Trophoblast cell (in vitro differentiated cells and primary cell): Measurements from ENCODE around the gene PHACTR1.

Experiments used
- DNase-seq, 2 donors: peaks; one replicate each; pipeline ENCODE4 v3.0.0-alpha.2; 2016
- H2AFZ ChIP-seq: 2 replicates; pipeline ENCODE4 v1.6.1; 2013; ENCODE audit warnings: low read length, moderate library complexity, mild to moderate bottlenecking; ENCODE audit not compliant: insufficient read depth, poor library complexity
- H2AK5ac ChIP-seq: 2 replicates; pipeline ENCODE4 v1.6.1; 2013; ENCODE audit warnings: mild to moderate bottlenecking, low read length
- H2BK120ac ChIP-seq: 2 replicates; pipeline ENCODE4 v1.6.1; 2013; ENCODE audit warnings: low read length, mild to moderate bottlenecking, moderate library complexity; ENCODE audit not compliant: insufficient read depth, poor library complexity
- H2BK12ac ChIP-seq: 2 replicates; pipeline ENCODE4 v1.6.1; 2013; ENCODE audit warnings: mild to moderate bottlenecking, low read length, moderate library complexity
- H2BK5ac ChIP-seq: 2 replicates; pipeline ENCODE4 v1.6.1; 2013; ENCODE audit warnings: low read length, low read depth, moderate library complexity, mild to moderate bottlenecking; ENCODE audit not compliant: poor library complexity
- H3K14ac ChIP-seq: 2 replicates; pipeline ENCODE4 v1.6.1; 2013; ENCODE audit warnings: mild to moderate bottlenecking, low read length
- H3K18ac ChIP-seq: 2 replicates; pipeline ENCODE4 v1.6.1; 2013; ENCODE audit warnings: mild to moderate bottlenecking, low read length
- H3K23ac ChIP-seq: 2 replicates; pipeline ENCODE4 v1.6.1; 2013; ENCODE audit warnings: low read length
- H3K27ac ChIP-seq: 2 replicates; pipeline ENCODE4 v1.5.1; 2013; ENCODE audit warnings: low read depth, mild to moderate bottlenecking, inconsistent platforms, low read length, moderate library complexity
- H3K27me3 ChIP-seq: 2 replicates; pipeline ENCODE4 v1.6.1; 2013; ENCODE audit warnings: inconsistent platforms, mild to moderate bottlenecking, low read length, moderate library complexity; ENCODE audit not compliant: insufficient read depth
- H3K36me3 ChIP-seq, 2 experiments: 1 replicate in 1 of 2; 2 replicates in 1 of 2; pipeline ENCODE4 v1.6.1; 2013; ENCODE audit warnings: low read length in 2 of 2, mild to moderate bottlenecking in 2 of 2, moderate library complexity in 1 of 2; ENCODE audit not compliant: insufficient read depth in 2 of 2, control insufficient read depth in 1 of 2
- H3K4ac ChIP-seq: 2 replicates; pipeline ENCODE4 v1.6.1; 2013; ENCODE audit warnings: low read depth, mild to moderate bottlenecking, low read length, moderate library complexity
- H3K4me1 ChIP-seq, 2 experiments: 1 replicate in 1 of 2; 2 replicates in 1 of 2; pipeline ENCODE4 v1.6.1; 2013; ENCODE audit warnings: low read length in 2 of 2, mild to moderate bottlenecking in 2 of 2, moderate library complexity in 1 of 2; ENCODE audit not compliant: insufficient read depth in 2 of 2, control insufficient read depth in 1 of 2
- H3K4me2 ChIP-seq: 2 replicates; pipeline ENCODE4 v1.6.1; 2013; ENCODE audit warnings: inconsistent platforms, mild to moderate bottlenecking, low read length, moderate library complexity
- H3K4me3 ChIP-seq: 2 replicates; pipeline ENCODE4 v1.5.1; 2013; ENCODE audit warnings: mild to moderate bottlenecking, low read depth, low read length, inconsistent platforms
- H3K79me1 ChIP-seq: one replicate; pipeline ENCODE4 v1.6.1; 2013; ENCODE audit warnings: low read length
- H3K79me2 ChIP-seq: 2 replicates; pipeline ENCODE4 v1.6.1; 2013; ENCODE audit warnings: low read length, mild to moderate bottlenecking; ENCODE audit not compliant: control insufficient read depth, insufficient read depth, poor library complexity
- H3K9ac ChIP-seq: 2 replicates; pipeline ENCODE4 v1.6.1; 2013; ENCODE audit warnings: mild to moderate bottlenecking, low read length
- H3K9me3 ChIP-seq: 2 replicates; pipeline ENCODE4 v1.6.1; 2013; ENCODE audit warnings: low read depth, mild to moderate bottlenecking, control low read depth, inconsistent platforms, low read length; ENCODE audit not compliant: insufficient read depth
- H4K12ac ChIP-seq: 2 replicates; pipeline ENCODE4 v1.6.1; 2013; ENCODE audit warnings: low read depth, mild to moderate bottlenecking, low read length, moderate library complexity
- H4K8ac ChIP-seq: 2 replicates; pipeline ENCODE4 v1.6.1; 2013; ENCODE audit warnings: low read depth, mild to moderate bottlenecking, low read length, moderate library complexity
- H4K91ac ChIP-seq: one replicate; pipeline ENCODE4 v1.6.1; 2013; ENCODE audit warnings: low read depth, mild to moderate bottlenecking, low read length, moderate library complexity
- WGBS: extraction: QIAGEN DNeasy Blood & Tissue Kit; methylation state at CpG from one replicate; pipeline ENCODE4 v1.1.7; 2013; ENCODE audit warnings: missing lambda C conversion rate; ENCODE audit not compliant: insufficient read length, insufficient coverage; ENCODE audit errors: extremely low coverage; 5-methylcytosine and 5-hydroxymethylcytosine counted together

Gene PHACTR1

DNA sequence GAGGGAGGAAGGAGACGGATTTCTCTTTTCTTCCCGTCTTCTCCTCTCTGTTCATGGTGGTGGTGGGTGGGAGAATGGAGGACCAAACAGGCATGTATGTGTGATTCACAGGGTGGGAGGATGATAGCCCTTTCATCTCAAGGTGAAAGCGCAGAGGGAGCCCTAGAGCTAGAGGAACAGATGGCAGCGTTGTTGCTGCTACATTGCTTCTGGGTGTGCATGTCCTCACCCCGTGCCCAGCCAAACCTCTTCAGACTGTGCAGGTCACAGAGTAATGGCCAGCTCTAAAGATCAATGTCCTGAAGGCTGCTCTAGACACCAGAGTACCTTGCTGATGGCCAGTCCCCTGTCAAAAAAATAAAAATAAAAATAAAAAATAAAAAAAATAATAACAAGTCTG, 310.0 kb downstream of the PHACTR1 start:
- no peak for DNase-seq
- Histone ChIP-seq H4K91ac (no peak overlapping the region), H2AK5ac (no peak overlapping the region), H3K27me3 (no peaks in the 10 kb centered on the region), H3K4ac (no peak overlapping the region), H2BK5ac (no peak overlapping the region), H3K4me2 (no peak overlapping the region), H3K4me3 (no peak overlapping the region), H3K36me3 (no peaks in the 10 kb centered on the region), H3K79me2 (no peaks in the 10 kb centered on the region), H3K14ac (no peak overlapping the region), H3K23ac (no peak overlapping the region), H3K18ac (no peak overlapping the region), H4K12ac (no peak overlapping the region), H2BK12ac (no peak overlapping the region), H3K79me1 (no peaks in the 10 kb centered on the region), H2AFZ (no peak overlapping the region), H3K4me1 (no peaks in the 10 kb centered on the region), H2BK120ac (no peak overlapping the region), H3K9me3 (no peaks in the 10 kb centered on the region), H4K8ac (no peak overlapping the region), H3K9ac (no peak overlapping the region), H3K27ac (no peak overlapping the region)
- no CpG with 5 or more reads among the region's 5 CpGs for WGBS

DNA sequence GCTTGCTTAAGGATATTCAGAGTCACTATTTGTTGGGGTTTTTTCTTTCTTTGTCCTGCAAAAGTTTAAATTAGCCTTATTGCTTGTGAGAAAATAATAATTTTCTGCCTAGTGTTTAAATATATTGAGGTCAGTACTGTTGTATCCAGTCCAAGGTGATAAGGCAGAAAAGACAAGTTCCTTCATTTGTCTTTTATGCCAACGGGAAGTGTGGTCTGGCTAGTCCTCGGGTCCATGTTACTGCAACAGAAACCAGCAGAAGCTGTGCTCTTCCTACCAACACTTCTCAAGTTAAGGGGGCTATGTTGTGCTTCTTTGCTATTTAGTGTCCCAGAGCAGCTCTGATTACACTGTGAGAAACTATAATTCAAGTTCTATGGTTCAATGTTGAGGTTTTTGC, 310.6 kb downstream of the PHACTR1 start:
- H3K23ac ChIP-seq, result no peak overlapping the region
- no peak overlapping the region for H2AK5ac ChIP-seq
- H3K4me2 ChIP-seq, result no peak overlapping the region
- H4K91ac ChIP-seq, result no peak overlapping the region
- no peak overlapping the region for H3K18ac ChIP-seq
- WGBS, result no CpG with 5 or more reads among the region's 2 CpGs
- no peak overlapping the region for H3K4ac ChIP-seq
- no peak overlapping the region for H2BK5ac ChIP-seq
- H2AFZ ChIP-seq, result no peak overlapping the region
- DNase-seq, result no peak
- no peak overlapping the region for H4K12ac ChIP-seq
- no peak overlapping the region for H3K27ac ChIP-seq
- H3K14ac ChIP-seq, result no peak overlapping the region
- no peak overlapping the region for H2BK120ac ChIP-seq
- no peak overlapping the region for H4K8ac ChIP-seq
- no peaks in the 10 kb centered on the region for H3K4me1 ChIP-seq
- H3K9ac ChIP-seq, result no peak overlapping the region
- H3K4me3 ChIP-seq, result no peak overlapping the region
- no peaks in the 10 kb centered on the region for H3K79me1 ChIP-seq
- no peaks in the 10 kb centered on the region for H3K27me3 ChIP-seq
- H2BK12ac ChIP-seq, result no peak overlapping the region
- H3K9me3 ChIP-seq, result no peaks in the 10 kb centered on the region
- H3K79me2 ChIP-seq, result no peaks in the 10 kb centered on the region
- H3K36me3 ChIP-seq, result no peaks in the 10 kb centered on the region

DNA sequence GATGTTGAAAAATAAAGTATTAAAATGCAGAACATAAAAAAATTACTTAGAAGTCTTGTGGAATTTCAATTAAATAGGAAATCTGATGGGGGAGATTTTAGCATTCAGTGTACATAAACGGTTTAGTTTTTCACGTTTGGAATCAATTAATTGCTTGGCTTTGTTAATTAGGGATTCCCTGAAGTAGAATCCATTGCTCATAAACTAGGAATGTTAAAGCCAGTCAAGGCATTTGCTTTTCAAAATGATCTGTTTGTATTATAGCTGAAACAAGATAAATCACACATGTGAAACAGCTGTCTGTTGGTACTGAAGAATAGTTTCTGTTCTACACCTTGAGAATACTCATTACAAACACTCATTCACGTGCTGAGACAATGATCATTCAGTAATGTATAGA, 313.8 kb downstream of the PHACTR1 start:
- no peaks in the 10 kb centered on the region for H3K4me1 ChIP-seq
- H4K8ac ChIP-seq, result no peak overlapping the region
- WGBS, result no CpG with 5 or more reads among the region's 3 CpGs
- no peaks in the 10 kb centered on the region for H3K9me3 ChIP-seq
- H3K27ac ChIP-seq, result no peak overlapping the region
- H3K4me3 ChIP-seq, result no peak overlapping the region
- no peak overlapping the region for H3K9ac ChIP-seq
- H3K27me3 ChIP-seq, result no peaks in the 10 kb centered on the region
- H3K36me3 ChIP-seq, result no peaks in the 10 kb centered on the region
- no peak for DNase-seq
- no peak overlapping the region for H3K4me2 ChIP-seq
- no peaks in the 10 kb centered on the region for H3K79me2 ChIP-seq
- no peak overlapping the region for H2AFZ ChIP-seq
- H4K12ac ChIP-seq, result no peak overlapping the region
- no peak overlapping the region for H2AK5ac ChIP-seq
- H3K23ac ChIP-seq, result no peak overlapping the region
- H3K4ac ChIP-seq, result no peak overlapping the region
- H2BK120ac ChIP-seq, result no peak overlapping the region
- no peak overlapping the region for H3K18ac ChIP-seq
- H3K79me1 ChIP-seq, result no peaks in the 10 kb centered on the region
- H3K14ac ChIP-seq, result no peak overlapping the region
- H4K91ac ChIP-seq, result no peak overlapping the region
- no peak overlapping the region for H2BK5ac ChIP-seq
- H2BK12ac ChIP-seq, result no peak overlapping the region

DNA sequence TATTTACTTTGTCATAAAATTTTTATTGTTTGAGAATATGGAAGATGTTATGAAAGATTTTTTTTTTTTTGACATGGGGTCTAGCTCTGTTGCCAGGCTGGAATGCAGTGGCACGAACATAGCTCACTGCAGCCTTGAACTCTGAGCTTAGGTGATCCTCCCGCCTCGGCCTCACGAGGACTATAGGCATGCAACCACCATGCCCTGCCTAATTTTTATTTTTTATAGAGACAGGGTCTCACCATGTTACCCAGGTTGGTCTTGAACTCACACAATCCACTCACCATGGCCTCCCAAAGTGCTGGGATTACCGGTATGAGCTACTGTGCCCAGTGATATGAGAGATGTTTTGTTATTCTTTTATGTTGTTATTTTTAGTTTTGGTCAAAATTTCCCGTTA, 316.0 kb downstream of the PHACTR1 start:
- H3K4me3 ChIP-seq, result no peak overlapping the region
- no peak overlapping the region for H4K12ac ChIP-seq
- H3K9me3 ChIP-seq, result no peaks in the 10 kb centered on the region
- no peak overlapping the region for H3K4me2 ChIP-seq
- H3K9ac ChIP-seq, result no peak overlapping the region
- H2BK5ac ChIP-seq, result no peak overlapping the region
- H2BK120ac ChIP-seq, result no peak overlapping the region
- H4K91ac ChIP-seq, result no peak overlapping the region
- no peak for DNase-seq
- H3K79me2 ChIP-seq, result no peaks in the 10 kb centered on the region
- no CpG with 5 or more reads among the region's 6 CpGs for WGBS
- H4K8ac ChIP-seq, result no peak overlapping the region
- H2AK5ac ChIP-seq, result no peak overlapping the region
- no peaks in the 10 kb centered on the region for H3K27me3 ChIP-seq
- no peak overlapping the region for H3K18ac ChIP-seq
- no peaks in the 10 kb centered on the region for H3K36me3 ChIP-seq
- no peak overlapping the region for H3K4ac ChIP-seq
- H2AFZ ChIP-seq, result no peak overlapping the region
- no peak overlapping the region for H3K14ac ChIP-seq
- no peak overlapping the region for H3K23ac ChIP-seq
- no peaks in the 10 kb centered on the region for H3K4me1 ChIP-seq
- no peak overlapping the region for H2BK12ac ChIP-seq
- H3K79me1 ChIP-seq, result no peaks in the 10 kb centered on the region
- H3K27ac ChIP-seq, result no peak overlapping the region
